GM18873 (cell line): ENCODE data around the gene WDR7.

Experiments used
- ATAC-seq: cut with Tn5 transposase; IDR thresholded peaks from one replicate; pipeline ENCODE4 v1.9.1; 2021; ENCODE audit warnings: mild to moderate bottlenecking, moderate library complexity, moderate number of reproducible peaks; ENCODE audit not compliant: unreplicated experiment, low FRiP score

Gene WDR7

GRCh38 chr18:56927786-56928185 is 276.6 kb downstream of the WDR7 start:
- ATAC-seq, result no peak

DNA sequence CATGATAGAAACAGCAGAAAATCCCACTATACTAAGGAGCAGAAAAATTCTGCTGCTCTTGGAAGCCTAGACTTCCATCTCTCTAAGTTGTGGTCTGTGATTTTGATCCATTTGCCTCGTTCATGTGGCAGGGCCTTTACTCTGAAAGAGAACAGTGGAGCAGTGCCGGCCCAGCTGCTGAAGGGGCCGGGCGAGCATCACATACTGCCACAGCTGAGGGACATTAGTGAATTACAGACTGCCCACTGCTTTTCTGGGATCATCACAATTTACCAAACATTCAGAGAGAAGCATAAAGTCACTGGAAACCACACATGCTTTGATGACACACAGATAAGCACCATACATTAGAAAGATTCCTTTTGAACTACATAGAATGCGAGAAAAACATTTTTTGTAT is 278.7 kb downstream of the WDR7 start:
- no peak for ATAC-seq

DNA sequence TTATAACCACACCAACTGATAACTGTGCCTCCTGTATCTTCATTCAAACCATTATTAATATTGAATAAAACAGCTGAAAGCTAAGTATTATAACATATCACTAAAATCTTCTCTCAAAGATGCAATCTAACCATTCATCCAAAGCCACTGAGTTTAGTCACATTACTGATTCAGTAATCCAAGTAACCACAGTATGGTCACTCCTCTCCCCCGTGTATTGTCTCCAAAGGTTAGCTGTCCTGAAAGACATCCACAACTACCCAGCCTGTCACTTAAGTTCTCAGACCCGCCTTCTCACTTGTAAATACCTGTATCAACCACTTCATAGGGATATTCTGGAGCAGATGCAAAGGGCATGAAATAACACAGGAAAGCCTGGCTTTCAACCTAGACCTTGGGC is 282.3 kb downstream of the WDR7 start:
- no peak for ATAC-seq

DNA sequence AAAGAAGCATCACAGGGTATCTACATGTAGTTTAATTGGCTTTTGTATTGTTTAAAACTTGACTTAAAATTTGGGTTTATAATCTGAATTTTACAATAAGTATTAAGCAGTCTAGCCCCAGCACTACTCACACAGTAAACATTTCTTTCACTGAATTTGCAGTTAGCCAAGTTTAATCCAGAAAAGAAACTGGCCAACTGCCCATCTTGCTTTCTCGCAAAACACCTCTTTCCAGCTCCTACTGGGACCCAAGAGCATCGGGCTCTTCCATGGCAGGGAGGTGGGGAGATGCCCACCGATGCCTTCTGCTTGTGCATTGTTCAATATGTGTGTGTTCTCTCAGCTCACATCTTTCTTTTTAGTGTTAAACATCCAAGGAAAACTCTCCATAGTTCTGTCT is 283.0 kb downstream of the WDR7 start:
- ATAC-seq, result no peak

DNA sequence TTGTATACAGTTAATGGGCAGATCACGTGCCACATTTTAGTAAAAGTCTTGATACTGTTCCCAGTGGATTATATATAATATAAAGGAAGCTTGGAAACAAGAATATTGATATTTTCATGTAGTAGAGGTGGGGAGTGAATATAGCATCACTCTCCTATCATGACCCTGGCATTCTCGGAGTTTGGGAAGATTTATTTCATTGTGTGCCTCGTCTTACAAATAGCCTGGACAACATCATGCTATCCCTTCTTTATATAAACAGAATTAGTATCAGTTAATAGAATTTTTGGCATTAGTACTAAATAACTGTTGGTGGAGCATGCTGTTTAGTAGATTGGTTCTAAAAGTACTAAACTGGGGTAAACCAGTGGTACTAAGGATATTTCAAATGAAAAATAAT is 283.7 kb downstream of the WDR7 start:
- no peak for ATAC-seq

DNA sequence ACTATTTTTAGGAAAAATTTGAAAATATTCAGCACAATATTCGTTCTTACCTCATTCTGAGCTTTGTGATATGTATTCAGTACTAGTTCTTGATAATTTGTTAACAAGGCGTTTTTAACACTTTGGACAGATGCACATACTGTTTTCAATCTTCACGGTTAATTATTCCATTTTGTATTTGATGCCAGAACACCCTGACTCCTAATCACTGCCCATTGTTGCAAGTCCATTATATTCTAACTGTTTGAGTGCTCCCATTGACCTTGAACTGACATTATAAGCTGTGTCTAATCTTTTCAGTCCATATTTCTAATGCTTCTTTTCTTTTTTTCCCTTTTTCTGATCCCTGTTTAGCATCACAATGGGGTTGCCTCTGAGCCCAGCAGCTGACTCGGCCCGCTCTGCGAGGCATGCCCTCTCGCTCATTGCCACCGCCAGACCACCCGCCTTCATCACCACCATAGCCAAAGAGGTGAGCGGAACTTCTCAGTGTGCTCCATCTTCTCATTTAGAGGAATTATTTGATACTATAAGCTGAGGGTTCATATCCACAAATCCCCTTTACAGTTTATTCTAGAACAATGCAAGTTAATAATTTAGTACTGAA is 284.4 kb downstream of the WDR7 start:
- no peak for ATAC-seq

GRCh38 chr18:56936457-56936856 is 285.3 kb downstream of the WDR7 start:
- no peak for ATAC-seq

GRCh38 chr18:56937874-56938430 is 286.8 kb downstream of the WDR7 start:
- no peak for ATAC-seq

GRCh38 chr18:56945171-56946083 is 294.3 kb downstream of the WDR7 start:
- ATAC-seq, result no peak

GRCh38 chr18:56947236-56947635 is 296.1 kb downstream of the WDR7 start:
- no peak for ATAC-seq

DNA sequence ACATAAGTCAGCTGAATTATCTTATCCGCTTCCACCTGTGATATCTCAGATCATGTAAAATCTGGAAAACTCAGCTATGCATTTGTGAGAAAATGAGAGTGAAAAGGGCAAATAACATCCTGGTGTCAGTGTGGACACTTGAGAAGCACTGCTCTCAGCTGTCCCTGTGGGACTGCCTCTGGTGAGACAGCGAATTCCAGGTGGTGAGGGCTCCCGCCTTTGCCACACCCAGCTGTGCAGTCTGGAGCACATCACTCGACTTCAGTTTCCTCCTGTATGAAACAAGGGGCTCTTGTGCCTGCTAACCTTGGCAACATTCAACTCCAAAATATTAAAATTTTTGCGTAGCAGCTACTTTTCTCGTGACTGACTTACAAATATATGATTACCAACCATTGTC is 300.9 kb downstream of the WDR7 start:
- ATAC-seq, result no peak

- no peak for ATAC-seq
Observed at GRCh38 chr18:56953428-56954198, 302.5 kb downstream of the WDR7 start.

- ATAC-seq, result no peak
Observed at GRCh38 chr18:56955490-56955889, 304.3 kb downstream of the WDR7 start.

- ATAC-seq, result no peak
Observed at GRCh38 chr18:56959120-56959519, 308.0 kb downstream of the WDR7 start.

GRCh38 chr18:56962322-56962721 is 311.2 kb downstream of the WDR7 start:
- ATAC-seq, result no peak

DNA sequence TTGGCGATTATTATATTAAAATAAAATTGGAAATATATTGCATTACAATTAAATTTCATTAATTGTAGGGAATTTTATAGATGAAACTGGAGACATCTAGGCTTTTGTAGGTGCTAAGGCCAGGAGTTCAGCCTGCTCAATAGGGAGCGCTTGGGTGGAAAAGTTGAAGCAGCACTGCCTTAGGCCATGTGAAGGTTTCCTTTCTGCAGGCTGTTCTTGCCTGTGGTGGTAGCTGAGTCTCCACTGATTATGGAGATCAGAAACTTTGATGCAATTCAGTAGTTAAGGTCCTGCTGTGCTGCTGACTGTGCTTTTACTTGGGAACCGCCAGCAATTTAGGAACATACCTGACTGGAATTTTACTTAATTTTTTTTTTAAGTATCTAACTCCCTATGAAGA is 315.9 kb downstream of the WDR7 start:
- ATAC-seq, result no peak

- no peak for ATAC-seq
Observed at GRCh38 chr18:56973487-56973886, 322.3 kb downstream of the WDR7 start.

GRCh38 chr18:56974141-56974540 is 323.0 kb downstream of the WDR7 start:
- ATAC-seq, result no peak

GRCh38 chr18:56975276-56975675 is 324.1 kb downstream of the WDR7 start:
- ATAC-seq, result no peak

DNA sequence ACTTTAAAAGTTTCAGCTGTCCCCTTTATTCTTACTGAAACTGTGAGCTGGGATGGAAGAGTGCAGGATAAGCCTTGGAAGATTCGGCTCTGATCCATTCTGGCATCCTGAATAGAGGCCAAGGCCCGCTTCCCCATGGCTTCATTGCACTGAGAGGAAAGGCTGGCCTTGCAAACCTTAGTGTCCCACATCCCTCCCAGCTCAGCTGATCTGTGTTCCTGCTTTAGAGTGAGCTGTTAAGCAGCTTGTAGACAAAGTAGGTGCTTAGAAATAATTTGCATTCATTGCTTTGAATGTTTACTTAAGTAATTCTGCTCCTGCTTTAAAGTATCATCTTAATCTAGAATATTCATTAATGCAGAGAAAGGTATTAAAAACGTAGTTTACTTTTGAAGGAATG is 326.1 kb downstream of the WDR7 start:
- no peak for ATAC-seq

GRCh38 chr18:56977771-56978170 is 326.6 kb downstream of the WDR7 start:
- ATAC-seq, result no peak
